Vagina (tissue), 2 donors: ENCODE results near the gene C3.

Experiments
- CTCF ChIP-seq, 3 experiments: fragments of 450-650 bp in 2 of 3; fragments of 200-600 bp in 1 of 3; sonication (generic) in 1 of 3; IDR thresholded peaks; one replicate each; pipeline ENCODE4 v1.5.1; 2017 to 2019; ENCODE audit warnings: antibody characterized with exemption in 3 of 3, mild to moderate bottlenecking in 2 of 3, moderate library complexity in 2 of 3
- POLR2A ChIP-seq, 2 donors: fragments of 450-650 bp; IDR thresholded peaks; one replicate each; pipeline ENCODE4 v1.6.1; 2017; ENCODE audit warnings: antibody characterized with exemption in 2 of 2, mild to moderate bottlenecking in 2 of 2, moderate library complexity in 2 of 2

DNA sequence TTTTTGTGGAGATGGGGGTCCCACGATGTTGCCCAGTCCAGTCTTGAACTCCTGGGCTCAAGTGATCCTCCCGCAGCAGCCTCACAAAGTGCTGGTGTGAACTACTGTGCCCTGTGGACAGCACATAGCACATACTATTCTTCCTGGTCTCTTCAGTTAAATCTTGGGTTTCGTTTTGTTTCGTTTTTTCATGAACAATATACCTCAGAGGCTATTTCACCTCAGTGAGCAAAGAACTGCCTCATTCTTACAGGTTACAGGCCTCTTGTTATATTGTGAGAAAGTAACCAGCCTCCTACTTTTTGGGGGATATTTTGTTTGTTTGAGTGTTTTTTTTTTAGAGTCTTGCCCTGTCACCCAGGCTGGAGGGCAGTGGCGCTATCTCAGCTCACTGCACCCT is 1.3 kb upstream of the C3 start:
- TF ChIP-seq CTCF (IDR thresholded peaks at IDR 0.05) (no peak), POLR2A (IDR thresholded peaks at IDR 0.05) (no peak)
